Measurements from ENCODE around the gene MYO10.

The MYO10 gene

DNA sequence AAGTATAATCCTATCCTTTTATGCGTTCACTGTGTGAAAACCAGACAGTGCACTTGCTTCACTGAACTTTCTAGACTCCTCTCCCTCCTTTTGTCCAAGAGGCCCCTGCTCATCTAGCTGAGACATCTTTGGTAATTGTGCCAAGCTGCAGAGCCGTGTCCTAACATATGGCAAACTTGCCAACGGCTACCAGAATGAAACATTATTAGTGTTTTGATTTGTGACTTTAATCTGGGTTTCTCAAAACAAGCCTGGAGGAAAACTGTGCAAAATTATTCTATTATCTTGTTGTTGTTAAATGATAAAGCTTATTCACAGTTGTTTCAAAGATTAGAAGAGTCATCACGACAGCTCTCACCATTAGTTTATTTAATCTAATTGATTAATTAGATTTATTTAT lies 240.3 kb downstream of the MYO10 start:
- DNase-seq, result no peak

DNA sequence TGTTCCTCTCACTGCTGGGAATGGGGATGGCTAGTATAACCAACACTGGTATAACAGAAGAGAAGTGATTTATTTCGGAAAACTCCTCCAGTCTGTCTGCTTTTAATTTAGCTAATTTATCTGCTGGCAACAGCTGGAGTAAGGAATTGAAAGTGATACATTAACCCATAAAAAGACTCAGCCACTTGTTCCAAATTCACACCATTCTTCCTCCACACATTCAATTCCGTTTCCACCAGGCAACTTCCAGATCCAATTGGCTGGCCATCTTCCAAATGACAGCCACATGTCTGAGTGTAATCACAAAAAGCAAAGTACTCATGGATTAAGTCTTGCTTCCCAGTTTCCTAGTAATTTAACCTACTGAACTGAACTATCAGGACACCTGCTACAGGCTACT lies 242.2 kb downstream of the MYO10 start:
- no peak for DNase-seq

DNA sequence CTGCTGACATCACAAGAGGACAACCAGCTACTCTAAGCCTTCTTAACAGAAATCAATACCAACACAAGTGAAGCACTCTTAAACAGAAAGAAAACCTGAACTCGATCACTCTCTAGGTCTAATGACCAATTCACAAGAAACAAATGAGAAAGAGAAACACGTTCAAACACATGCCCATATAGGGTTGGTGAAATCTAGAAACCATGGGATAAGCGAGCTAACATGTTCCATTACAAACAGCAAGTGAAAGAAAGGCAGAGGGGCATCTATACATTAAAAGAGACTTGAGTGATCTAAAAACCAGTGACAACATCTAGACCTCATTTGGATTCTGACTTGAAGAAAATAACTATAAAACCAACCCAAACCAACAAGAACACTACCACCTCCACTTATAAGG lies 244.4 kb downstream of the MYO10 start:
- no peak for DNase-seq

DNA sequence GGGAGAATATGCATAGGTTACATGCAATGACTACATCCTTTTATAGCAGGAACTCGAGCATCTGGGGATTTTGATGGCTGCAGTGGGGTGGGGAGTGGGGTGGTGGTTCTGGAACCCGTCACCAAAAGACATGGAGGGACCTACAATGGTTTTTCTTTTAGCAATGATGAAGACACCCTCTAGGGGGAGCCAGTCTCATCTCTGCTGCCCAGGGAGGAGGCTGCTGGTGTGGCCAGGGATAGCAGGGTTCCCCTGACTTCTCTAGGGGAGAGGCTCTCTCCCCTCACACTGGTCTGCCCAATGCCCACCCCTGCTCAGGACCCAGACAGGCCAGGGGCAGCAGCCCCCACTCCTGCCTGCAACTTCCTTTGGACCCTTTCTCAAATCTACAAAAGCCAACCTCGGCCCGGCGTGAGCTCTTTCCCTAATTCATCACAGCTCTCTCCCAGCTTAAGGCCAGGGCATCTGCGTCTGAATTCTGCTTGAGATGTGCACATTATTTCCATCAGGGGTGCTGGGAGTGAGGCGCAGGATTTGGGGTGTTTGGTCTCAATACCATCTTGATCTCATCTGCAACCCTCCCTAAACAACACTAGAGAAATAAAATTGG lies 245.7 kb downstream of the MYO10 start:
- DNase-seq, result no peak

DNA sequence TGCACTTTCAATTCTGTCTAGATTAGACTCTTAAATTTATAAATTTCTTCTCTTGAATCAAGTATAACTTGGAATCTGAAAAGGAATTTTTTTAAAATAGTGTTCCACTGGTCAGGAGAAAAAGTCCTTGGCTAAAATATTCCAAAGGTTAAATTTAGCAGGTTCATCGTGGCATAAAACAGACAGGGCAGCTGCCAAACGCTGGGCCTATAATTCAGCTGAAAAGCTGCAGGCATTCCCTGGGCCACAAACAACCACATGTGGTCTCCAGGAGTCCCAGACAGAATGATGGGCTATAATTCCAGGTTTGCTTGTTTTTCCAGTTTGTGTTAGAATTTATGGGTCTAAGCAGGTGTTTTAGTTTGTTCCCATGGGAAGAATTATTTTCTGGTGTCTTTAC lies 248.2 kb downstream of the MYO10 start:
- DNase-seq, result no peak

DNA sequence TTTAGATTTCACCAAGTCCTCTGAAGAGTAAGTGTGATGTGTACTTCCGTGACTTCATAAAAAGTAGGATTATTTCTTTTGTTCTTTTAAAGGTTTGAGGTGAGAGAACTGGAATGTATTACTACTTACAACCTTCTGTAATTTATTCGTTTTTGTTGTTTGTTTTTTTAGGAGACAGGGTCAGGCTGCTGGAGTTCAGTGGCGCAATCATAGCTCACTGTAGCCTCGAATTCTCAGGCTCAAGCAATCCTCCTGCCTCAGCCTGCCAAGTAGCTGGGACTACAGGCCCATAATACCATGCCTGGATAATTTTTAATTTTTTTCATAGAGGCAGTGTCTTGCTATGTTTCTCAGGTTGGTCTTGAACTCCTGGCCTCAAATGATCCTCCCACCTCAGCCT lies 251.0 kb downstream of the MYO10 start:
- no peak for DNase-seq

DNA sequence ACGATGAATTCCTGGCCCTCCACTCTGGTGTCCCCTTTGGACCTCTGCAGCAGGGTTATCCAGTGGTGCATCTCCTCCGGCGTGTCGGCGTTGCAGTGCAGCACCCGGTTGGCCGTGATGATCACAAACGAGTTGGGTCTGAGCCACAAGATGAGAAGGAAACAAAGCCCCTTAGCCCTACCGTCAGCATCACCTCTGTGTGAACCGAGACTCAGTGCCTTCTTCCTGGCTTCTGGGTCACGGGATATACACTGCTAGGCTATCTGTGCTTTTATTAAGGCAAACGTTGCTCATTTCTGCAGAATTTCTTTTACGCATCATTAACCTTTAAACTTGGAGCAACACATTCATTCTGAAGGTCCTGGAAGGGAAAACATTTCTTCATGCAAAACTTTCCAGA lies 254.2 kb downstream of the MYO10 start:
- no peak for DNase-seq

DNA sequence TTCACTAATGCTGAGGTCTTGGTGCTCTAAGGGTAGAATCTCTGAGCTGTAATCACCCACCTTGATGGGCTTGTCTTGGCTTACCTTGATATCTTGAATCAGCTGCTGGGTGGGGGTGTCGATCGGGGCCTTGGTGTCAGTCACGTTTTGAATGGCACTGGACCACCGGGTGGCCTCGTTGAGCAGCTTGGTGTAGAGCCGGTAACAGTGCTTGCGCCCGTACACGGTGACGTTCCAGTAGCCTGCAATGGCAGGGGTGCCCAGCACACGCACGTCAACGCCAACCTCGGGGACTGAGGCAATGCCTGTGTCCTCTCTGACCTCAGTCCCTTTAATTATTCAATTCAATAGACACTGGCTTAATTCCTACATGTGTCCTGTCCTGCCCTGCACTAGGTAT lies 256.2 kb downstream of the MYO10 start:
- DNase-seq, result no peak

DNA sequence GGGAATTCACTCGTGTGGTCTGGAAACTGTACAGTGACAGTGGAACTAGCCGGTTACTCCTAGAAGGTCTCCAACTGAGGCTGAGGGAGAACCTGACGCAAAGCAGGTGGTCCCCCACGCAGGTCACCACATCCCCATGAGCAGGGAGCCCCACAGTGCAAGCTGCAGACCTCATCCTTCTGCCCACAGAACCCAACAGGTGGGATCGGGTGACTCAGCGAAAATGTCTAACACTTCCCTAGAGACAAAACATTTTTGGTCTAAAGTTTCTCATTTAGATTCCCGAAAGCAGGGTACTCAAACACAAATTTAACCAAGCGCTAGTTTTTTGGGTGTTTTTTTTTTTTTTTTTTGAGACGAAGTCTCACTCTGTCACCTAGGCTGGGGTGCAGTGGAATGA lies 256.9 kb downstream of the MYO10 start:
- DNase-seq, result no peak

DNA sequence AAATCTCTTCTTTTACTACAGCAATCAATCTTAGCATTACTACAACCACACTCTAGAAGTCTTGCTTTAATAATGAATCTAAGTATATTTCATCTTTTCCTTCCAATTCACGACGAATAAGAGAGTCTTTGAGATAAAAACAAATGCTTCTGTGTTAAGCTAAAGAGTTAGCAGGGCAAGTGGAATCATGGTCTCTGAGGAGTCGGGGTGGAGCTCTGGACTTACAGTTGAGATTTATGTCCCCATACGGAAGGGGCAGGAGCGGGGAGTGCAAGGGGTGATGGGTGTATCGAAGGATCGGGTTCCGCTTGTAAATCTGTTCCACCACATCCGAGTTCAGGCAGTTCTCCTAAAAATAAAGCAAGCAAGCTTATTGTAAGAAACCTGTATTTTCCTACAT lies 260.3 kb downstream of the MYO10 start:
- DNase-seq, result no peak

DNA sequence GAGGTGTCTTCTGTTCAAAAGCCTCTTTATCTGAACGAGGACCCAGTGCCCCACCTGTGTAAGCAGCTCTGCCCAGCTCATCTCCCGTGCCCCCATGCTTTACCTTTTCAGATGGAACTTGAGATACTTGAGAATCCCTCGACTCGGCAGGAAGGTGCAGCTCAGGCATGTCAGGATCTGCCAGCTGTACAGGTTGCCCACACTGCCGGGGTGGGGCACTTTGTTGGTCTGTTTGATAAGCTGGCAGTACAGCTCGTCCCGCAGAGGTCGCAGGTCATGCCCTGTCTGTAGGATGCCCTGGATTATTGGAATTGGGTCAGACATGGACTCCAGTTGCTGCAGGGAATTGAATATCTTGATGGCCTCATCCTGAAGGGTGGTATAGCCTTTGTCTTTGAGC lies 261.3 kb downstream of the MYO10 start:
- peak; percentile 38 for DNase-seq

DNA sequence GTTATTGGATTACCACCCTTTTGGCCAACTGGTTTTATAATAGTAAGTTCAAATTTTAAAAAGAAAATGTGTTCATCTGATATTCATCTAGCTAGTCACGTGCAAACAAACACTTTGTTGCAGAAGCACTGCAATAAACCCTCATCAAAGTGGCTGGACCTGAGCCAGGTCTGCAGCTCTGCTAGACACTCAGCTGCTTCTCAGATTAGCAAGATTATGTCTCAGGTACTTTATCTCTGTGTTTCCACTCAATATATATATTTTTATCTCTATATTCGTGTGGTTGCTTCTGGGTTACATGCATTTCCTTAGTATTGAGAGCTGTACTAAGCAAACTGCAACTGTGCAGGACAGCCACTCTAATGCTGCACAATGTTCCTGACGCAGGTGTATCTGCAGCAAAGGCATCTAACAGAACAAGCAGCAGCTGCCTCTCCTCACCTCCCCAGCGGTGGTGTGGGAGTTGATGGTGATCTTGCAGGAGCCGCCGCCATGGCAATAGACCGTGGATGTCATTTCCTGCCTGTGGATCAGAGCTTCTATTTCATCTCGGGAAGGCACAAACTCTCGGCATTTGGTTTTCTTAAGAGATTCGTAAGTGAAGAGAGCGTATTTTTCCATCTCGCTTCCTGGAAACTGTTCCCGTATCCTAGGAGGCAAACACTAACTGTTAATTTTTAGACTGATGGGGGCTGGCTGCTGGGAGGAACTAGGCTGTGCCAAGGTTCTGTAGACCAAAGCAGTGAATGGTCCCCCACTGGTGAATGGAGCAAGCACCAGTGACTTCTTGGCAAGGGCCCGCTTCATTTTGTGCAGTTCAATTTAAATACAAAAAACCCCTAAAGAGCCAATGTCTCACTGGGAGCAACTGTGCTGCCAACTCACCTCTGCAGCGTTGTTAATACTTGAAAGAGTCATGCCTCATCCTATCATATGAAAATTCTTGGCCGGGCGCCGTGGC lies 262.6 kb downstream of the MYO10 start:
- DNase-seq, result peak; percentile 84

DNA sequence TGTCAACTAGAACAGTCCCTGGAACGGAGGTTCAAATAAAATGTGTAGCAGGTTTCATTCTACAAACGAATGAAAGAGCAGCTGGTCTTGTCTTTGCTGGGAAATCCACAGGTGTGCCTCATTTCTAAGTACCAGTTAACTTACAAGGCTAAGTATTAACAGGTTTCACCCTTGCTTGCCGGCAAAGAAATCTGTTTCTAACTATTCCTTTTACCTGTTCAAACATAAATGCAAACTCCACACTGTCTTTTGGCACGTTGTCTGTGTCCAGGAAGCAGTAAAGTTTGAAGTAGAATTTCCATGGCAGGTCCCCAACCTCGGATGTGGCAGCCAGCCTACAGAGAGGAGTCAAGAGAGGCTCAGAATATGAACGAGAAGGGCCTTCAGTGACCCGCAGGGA lies 264.9 kb downstream of the MYO10 start:
- DNase-seq, result no peak

DNA sequence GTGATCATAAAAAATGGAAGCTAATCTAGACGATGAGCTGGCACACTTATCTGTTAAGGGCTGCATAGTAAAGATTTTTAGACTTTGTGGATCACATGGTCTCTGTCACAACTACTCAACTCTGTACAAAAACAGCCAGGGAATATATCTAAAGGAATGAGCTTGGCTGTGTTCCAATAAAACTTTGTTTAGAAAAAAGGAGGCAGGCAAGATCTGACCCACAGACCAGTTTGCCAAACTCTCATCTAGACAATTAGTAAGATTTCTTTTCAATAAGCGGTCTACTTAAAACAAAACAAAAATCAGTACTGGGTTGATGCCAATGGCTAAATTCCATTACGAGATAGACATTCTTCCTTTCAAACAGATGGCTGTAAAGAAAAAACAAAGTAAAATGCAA lies 266.3 kb downstream of the MYO10 start:
- DNase-seq, result no peak

DNA sequence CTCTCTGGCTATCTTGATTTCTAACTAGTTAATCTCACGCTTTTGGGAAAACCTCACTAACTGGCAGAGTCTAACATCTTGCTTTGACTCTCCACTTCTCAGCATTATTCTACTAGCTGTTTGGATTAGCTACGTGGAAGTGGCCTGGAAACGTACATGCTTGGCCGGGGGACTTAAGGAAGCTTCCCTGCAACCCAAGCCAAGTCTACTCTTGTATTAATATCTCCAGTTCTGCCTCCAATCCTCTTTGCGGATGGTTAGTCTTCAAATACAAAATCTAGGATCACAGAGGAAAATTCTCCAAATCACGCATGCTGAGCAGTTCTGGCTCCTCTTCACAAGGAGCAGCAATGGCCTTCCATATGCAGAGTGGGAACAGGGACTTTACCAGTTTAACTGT lies 267.5 kb downstream of the MYO10 start:
- DNase-seq, result no peak

DNA sequence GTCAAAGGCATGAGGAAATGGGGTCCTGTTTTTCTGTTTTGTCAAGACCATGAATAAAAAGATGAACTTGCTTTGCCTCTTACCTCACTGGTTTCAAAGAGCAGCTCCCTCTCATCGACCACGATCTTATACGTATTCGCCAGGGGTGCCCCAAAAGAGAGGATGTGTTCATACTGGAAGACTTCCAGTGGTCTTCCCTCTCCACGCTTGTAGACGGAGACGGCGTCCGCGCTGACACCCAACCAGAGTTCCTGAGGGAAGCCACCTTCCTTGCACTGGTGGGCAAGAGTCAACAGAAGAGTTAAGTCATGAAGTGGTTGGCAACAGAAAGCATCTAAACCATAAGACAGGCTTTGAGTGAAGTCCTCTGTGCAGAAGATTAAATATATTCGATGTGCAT lies 267.9 kb downstream of the MYO10 start:
- no peak for DNase-seq

DNA sequence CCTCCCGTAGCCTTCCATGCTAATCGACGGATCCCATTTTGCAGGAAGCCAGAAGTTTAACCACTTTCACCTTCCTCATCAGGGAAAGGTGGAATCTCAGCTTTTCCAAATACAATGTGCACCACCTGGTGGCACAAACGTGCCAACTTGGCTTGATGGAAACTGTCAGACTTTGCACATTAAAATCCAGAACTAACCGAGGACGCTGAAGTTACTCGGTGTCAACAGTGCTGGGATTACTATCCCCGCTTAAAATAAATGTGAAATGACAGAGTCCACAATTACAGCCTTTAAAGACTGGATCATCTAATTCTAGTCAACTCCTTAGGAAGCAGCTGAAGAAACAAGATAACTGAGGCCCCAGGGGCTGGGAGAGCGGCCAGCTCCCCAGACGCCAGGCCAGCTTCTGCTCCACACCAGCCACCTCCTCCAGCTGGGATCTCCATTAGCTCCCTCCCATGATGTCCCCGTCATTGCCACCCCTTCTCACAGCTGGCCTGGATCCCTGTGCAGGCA lies 269.1 kb downstream of the MYO10 start:
- no peak for DNase-seq

DNA sequence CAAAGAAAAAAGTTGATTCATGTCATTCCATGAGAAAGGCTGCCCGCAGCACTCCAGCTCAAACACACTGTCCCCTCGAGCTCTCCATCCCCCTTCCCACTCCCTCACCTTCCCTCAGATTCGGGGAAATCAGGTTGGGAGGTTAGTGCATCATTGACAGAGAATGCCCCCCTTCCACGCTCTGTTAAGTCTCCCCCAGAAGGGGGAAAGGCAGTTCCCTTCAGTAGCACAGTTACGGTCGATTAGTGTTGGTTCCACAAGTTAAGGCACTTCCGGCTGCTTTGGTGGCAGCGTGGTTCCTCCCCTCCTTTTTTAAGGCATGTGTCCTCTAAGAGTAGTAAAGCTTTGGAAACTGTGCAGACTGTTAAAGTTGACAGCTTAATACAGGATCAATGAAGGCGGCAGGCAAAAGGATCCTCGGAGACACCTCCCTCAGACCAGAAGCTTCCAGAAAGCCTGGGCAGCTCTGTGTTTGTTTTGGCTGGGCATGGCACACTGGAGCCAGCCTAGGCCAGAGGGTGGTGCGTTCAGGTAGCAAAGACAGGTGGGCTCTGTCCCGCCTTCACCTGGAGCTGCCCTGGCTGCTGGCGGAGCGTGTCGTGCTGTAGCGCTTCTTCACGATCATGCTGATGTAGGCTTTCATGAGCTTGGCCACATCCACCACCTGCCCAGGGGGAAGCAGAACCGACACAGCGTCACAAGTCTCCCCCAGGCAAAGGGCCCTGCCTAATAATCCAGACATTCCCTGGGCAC lies 269.8 kb downstream of the MYO10 start:
- DNase-seq, result peak; percentile 34

DNA sequence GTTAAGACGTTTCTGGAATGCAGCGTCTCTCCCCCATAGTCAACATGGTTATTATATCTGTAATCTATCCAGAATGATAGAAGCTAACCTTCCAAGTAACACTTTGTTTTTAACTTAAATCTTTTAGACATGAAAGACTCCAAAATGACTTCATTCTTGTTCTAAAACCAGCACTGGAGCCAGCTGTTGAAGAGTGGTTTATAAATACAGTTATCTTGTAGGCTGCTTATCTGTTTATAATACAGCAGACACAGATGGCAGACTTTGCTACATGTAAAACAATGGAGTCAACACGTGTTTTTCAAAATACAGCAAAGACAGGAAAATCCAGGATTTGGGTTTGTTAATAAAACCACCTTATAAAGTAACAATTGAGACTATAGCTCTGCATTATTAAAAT lies 270.5 kb downstream of the MYO10 start:
- DNase-seq, result no peak

DNA sequence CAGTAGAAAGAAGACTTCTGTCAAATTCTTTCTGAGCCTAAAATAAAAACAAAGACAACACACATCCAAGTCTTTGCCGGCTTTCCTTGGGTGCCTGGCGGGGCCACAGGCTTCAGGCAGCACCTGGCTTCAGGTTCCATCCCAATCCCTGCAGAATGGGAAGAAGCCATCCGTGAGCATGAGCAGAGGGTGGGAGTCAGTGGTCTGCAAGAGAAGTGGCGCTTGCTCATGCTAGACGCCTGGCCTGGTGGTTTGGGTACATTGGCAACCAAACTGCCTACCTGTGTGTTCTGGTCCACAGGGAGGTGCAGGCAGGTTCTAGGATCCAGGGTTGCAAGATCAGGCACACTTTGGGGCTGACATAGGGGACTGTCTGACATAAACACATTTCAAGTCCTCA lies 271.7 kb downstream of the MYO10 start:
- DNase-seq, result no peak

DNA sequence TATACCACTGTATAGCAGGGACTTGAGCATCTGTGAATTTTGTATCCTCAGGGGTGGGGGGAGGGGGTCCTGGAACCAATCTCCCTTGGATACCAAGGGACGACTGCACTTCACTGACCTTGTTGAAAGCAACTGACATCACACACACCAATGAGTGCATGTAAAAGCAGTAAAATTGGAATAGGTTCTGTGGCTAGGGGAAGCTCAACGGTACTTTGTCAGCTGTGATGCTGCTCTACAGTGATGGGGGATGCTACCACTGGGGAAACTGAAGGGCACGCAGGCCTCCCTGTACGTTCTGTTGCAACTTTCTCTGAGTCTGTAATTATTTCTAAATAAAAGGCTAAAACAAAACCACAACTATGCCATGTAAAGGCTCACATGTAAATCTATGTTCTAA lies 272.2 kb downstream of the MYO10 start:
- no peak for DNase-seq

DNA sequence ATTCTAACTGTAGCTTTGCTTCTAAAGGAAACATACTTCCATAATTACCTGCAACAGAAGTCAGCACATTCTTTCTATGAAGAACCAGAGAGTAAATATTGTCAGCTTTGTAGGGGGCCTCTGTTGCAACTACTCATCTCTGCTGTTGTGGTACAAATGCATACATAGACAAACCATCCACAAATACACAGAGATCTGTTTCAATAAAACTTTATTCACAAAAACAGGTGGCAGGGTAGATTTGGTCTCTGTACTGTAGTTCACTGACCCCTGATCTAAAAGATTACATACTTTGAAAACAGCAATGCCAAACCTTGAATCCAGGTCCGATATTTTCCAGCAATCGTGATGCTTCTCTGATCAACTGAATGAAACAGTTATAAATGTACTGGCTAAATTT lies 274.4 kb downstream of the MYO10 start:
- no peak for DNase-seq

DNA sequence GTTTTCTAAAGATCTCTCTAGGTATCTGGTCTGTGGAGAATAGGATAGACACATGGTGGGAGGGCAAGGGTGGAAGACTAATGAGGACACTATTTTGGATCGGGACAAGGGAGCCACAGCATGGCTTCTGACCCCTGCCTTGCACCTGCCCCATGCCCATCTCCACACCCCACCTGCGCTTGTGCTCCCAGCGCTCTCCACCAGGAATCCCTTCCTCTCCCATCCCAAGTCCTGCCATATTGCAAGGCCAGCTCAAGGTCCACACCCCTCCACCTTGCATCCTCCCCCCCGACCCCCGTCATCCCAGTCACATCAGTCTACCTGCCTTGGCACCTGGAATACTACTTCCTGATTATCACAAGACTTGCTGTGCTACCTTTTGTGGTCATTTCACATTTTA lies 275.1 kb downstream of the MYO10 start:
- no peak for DNase-seq

DNA sequence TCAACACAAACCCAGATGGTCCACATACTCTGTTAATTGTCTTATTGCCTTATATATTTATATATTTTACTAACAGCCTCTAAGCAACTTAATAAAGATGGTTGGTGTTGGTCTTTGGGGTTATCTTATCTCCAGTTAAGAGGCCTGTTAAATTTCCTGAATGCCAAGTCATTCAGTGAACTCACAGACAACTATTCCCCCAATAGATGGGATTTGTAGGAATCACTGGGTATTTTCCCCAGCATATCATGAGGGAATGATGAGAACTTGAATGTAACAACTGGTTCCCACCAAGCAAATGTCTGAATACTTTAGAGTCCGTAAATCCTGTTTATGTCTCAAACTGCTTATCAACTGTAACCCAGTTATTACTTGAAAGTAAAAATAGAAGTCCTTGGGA lies 276.6 kb downstream of the MYO10 start:
- DNase-seq, result no peak

All from DMS79 treated with DMSO at 0.1 percent for 48 hours (cell line).